HuH-7 (cell line): ENCODE results near the gene CDC42SE2.

Experiments
- DNase-seq: peaks from one replicate; pipeline ENCODE4 v3.0.0; 2011; ENCODE audit warnings: low spot score

The CDC42SE2 gene

GRCh38 chr5:131441184-131441583, 177.3 kb downstream of the CDC42SE2 start:
- DNase-seq: no peak
